ENCODE data around the gene SERINC2. TPM values are rescaled to one million over a fixed set of nuclear protein-coding genes. Genes with fewer than 3 reads are reported as not detected.

The SERINC2 gene
- total RNA-seq, 1 experiment from 2014 or later = 67.7 TPM

GRCh38 chr1:31394584-31395193 is 18.3 kb upstream of the SERINC2 start:
- CTCF ChIA-PET = interaction anchor here (0.6 to 2.3 kb wide), 13 partner anchors 10 to 418 kb away, joined by 3 to 38 read pairs (median 5); no protein-coding TSS in a partner anchor
- intact Hi-C loops (cut with micrococcal nuclease; ENCODE audit: unreplicated experiment) = loop anchor here (1.0 kb wide), 2 partner anchors 28 to 155 kb away; no protein-coding TSS in a partner anchor
- peak overlapping the region; percentile 61 for H3K4me3 Mint-ChIP-seq (ENCODE audit: low read depth, unreplicated experiment)
- H3K9me3 Mint-ChIP-seq (ENCODE audit: low read depth, unreplicated experiment) = no peaks in the 10 kb centered on the region
- no TSS peak for BruUV-seq (replicated peaks)
- H3K4me1 Mint-ChIP-seq (ENCODE audit: low read depth, unreplicated experiment) = peaks cover 28% of the 10 kb centered on the region
- no peaks in the 10 kb centered on the region for H3K27me3 Mint-ChIP-seq (ENCODE audit: unreplicated experiment)
- H3K36me3 Mint-ChIP-seq (ENCODE audit: insufficient read depth, unreplicated experiment) = no peaks in the 10 kb centered on the region
- DNase-seq = peak; percentile 94
- H3K27ac Mint-ChIP-seq (ENCODE audit: unreplicated experiment) = no peak overlapping the region
- TF ChIP-seq, protein P1, sequence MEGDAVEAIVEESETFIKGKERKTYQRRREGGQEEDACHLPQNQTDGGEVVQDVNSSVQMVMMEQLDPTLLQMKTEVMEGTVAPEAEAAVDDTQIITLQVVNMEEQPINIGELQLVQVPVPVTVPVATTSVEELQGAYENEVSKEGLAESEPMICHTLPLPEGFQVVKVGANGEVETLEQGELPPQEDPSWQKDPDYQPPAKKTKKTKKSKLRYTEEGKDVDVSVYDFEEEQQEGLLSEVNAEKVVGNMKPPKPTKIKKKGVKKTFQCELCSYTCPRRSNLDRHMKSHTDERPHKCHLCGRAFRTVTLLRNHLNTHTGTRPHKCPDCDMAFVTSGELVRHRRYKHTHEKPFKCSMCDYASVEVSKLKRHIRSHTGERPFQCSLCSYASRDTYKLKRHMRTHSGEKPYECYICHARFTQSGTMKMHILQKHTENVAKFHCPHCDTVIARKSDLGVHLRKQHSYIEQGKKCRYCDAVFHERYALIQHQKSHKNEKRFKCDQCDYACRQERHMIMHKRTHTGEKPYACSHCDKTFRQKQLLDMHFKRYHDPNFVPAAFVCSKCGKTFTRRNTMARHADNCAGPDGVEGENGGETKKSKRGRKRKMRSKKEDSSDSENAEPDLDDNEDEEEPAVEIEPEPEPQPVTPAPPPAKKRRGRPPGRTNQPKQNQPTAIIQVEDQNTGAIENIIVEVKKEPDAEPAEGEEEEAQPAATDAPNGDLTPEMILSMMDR (IDR thresholded peaks at IDR 0.05; ENCODE audit: unreplicated experiment) = peak; percentile 76

- Mint-ChIP-seq H3K27ac (ENCODE audit: unreplicated experiment) (no peak overlapping the region), H3K4me1 (ENCODE audit: low read depth, unreplicated experiment) (peaks cover 25% of the 10 kb centered on the region), H3K4me3 (ENCODE audit: low read depth, unreplicated experiment) (no peak overlapping the region), H3K27me3 (ENCODE audit: unreplicated experiment) (no peaks in the 10 kb centered on the region), H3K9me3 (ENCODE audit: low read depth, unreplicated experiment) (no peaks in the 10 kb centered on the region), H3K36me3 (ENCODE audit: insufficient read depth, unreplicated experiment) (no peaks in the 10 kb centered on the region)
- TF ChIP-seq, protein P1 (IDR thresholded peaks at IDR 0.05; ENCODE audit: unreplicated experiment) = peak; percentile 49
- no TSS peak for BruUV-seq (replicated peaks)
- CTCF ChIA-PET = interaction anchor here (1.0 to 2.0 kb wide), 3 partner anchors 25 to 229 kb away, joined by 4 to 6 read pairs (median 5); no protein-coding TSS in a partner anchor
- DNase-seq = peak; percentile 17
- intact Hi-C loops (cut with micrococcal nuclease; ENCODE audit: unreplicated experiment) = no loop called here
Measured at GRCh38 chr1:31396633-31397351, 16.2 kb upstream of the SERINC2 start.

DNA sequence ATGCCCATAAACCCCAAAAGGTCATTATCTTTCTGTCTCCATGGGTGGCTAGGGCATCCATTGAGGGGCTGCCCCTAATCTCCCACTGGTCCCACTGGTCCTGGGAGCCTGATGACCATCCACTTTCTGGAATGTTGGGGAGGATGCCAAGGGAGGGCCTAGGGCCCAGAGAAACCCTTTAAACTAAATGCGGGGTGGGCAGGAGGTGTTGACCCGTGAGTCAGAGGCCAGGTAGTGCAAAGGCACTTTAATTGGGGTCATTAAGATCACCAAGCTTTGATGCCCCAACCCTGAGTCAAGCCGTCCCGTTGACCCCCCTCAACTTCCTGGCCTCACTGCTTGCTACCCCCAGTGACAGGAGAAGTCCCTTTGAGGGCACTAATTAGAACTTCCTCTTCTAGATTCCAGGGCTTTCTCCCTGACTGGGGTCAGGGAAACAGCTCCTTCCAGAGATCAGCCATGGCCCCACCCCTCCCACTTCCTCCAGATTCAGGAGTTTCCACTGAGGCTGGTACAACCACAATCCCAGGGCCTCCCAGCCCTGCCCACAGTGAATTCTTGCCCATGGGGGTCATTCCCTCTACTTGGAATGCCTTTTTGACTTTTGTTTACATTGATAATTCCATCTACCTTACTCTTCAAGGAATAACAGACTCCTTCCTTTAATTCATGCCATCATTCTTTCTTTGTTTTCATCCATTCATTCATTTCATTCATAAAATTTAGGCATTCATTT is 15.5 kb upstream of the SERINC2 start:
- Mint-ChIP-seq H3K36me3 (ENCODE audit: insufficient read depth, unreplicated experiment) (no peaks in the 10 kb centered on the region), H3K4me1 (ENCODE audit: low read depth, unreplicated experiment) (peaks cover 25% of the 10 kb centered on the region), H3K27me3 (ENCODE audit: unreplicated experiment) (no peaks in the 10 kb centered on the region), H3K27ac (ENCODE audit: unreplicated experiment) (no peak overlapping the region), H3K4me3 (ENCODE audit: low read depth, unreplicated experiment) (no peak overlapping the region), H3K9me3 (ENCODE audit: low read depth, unreplicated experiment) (no peaks in the 10 kb centered on the region)
- intact Hi-C loops (cut with micrococcal nuclease; ENCODE audit: unreplicated experiment) = no loop called here
- DNase-seq = no peak
- BruUV-seq (replicated peaks) = no TSS peak
- CTCF ChIA-PET = interaction anchor here (1.0 to 2.0 kb wide), 3 partner anchors 25 to 228 kb away, joined by 4 to 6 read pairs (median 5); no protein-coding TSS in a partner anchor
- TF ChIP-seq, protein P1 (IDR thresholded peaks at IDR 0.05; ENCODE audit: unreplicated experiment) = no peak

DNA sequence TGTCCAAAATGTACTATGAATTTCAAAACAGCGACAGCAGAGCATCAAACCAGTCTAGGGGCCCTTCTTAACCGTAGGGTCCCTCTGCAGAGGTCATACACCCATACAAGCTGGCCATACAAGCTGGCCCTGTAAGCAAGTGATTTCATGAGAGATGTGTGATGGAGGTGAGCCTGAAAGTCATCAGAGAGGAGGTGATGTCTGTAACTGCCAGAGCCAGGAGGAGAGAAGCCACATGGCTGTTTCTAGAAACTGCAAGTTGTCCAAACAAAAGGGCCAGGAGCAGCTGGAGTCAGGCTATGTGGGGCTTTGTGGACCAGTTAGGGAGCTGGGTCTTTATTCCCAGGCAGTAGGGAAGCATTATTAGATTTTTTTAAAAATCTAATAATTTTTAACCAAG is 14.8 kb upstream of the SERINC2 start:
- H3K4me1 Mint-ChIP-seq (ENCODE audit: low read depth, unreplicated experiment) = peaks cover 25% of the 10 kb centered on the region
- intact Hi-C loops (cut with micrococcal nuclease; ENCODE audit: unreplicated experiment) = no loop called here
- no peak for DNase-seq
- no peak overlapping the region for H3K4me3 Mint-ChIP-seq (ENCODE audit: low read depth, unreplicated experiment)
- CTCF ChIA-PET = interaction anchor here (1.0 to 2.0 kb wide), 2 partner anchors 24 to 227 kb away, joined by 4 to 6 read pairs; no protein-coding TSS in a partner anchor
- no TSS peak for BruUV-seq (replicated peaks)
- H3K27ac Mint-ChIP-seq (ENCODE audit: unreplicated experiment) = no peak overlapping the region
- H3K36me3 Mint-ChIP-seq (ENCODE audit: insufficient read depth, unreplicated experiment) = no peaks in the 10 kb centered on the region
- TF ChIP-seq, protein P1 (IDR thresholded peaks at IDR 0.05; ENCODE audit: unreplicated experiment) = no peak
- H3K27me3 Mint-ChIP-seq (ENCODE audit: unreplicated experiment) = no peaks in the 10 kb centered on the region
- no peaks in the 10 kb centered on the region for H3K9me3 Mint-ChIP-seq (ENCODE audit: low read depth, unreplicated experiment)
